IPS-18c (cell line): ENCODE measurements around the gene ATRNL1.

Experiments used
- H3K4me3 ChIP-seq: 2 replicates; pipeline ENCODE4 v1.7.0; 2013; ENCODE audit warnings: low read depth, mild to moderate bottlenecking, low read length, moderate library complexity; ENCODE audit not compliant: insufficient read depth
- H3K9me3 ChIP-seq: one replicate; pipeline ENCODE4 v1.6.1; 2013; ENCODE audit warnings: mild to moderate bottlenecking, low read length, moderate library complexity; ENCODE audit not compliant: control insufficient read depth, insufficient read depth

Gene ATRNL1

GRCh38 chr10:115606086-115606485, 512.9 kb downstream of the ATRNL1 start:
- no peak overlapping the region for H3K4me3 ChIP-seq
- no peaks in the 10 kb centered on the region for H3K9me3 ChIP-seq

GRCh38 chr10:115606741-115607140, 513.6 kb downstream of the ATRNL1 start:
- Histone ChIP-seq H3K9me3 (no peaks in the 10 kb centered on the region), H3K4me3 (no peak overlapping the region)

GRCh38 chr10:115624448-115624847, 531.3 kb downstream of the ATRNL1 start:
- no peaks in the 10 kb centered on the region for H3K9me3 ChIP-seq

GRCh38 chr10:115628616-115629015, 535.5 kb downstream of the ATRNL1 start:
- Histone ChIP-seq H3K4me3 (no peak overlapping the region), H3K9me3 (no peaks in the 10 kb centered on the region)

More at GRCh38 chr10:115624448-115624847, 531.3 kb downstream of the ATRNL1 start:
- H3K4me3 ChIP-seq = no peak overlapping the region

GRCh38 chr10:115638246-115638645, 545.1 kb downstream of the ATRNL1 start:
- H3K9me3 ChIP-seq = no peaks in the 10 kb centered on the region
- no peak overlapping the region for H3K4me3 ChIP-seq

- Histone ChIP-seq H3K4me3 (no peak overlapping the region), H3K9me3 (no peaks in the 10 kb centered on the region)
Measured at GRCh38 chr10:115649217-115649616, 556.1 kb downstream of the ATRNL1 start.

- Histone ChIP-seq H3K4me3 (no peak overlapping the region), H3K9me3 (no peaks in the 10 kb centered on the region)
Measured at GRCh38 chr10:115653473-115653872, 560.3 kb downstream of the ATRNL1 start.

- H3K9me3 ChIP-seq = no peaks in the 10 kb centered on the region
- H3K4me3 ChIP-seq = no peak overlapping the region
Measured at GRCh38 chr10:115654961-115655360, 561.8 kb downstream of the ATRNL1 start.

- Histone ChIP-seq H3K4me3 (no peak overlapping the region), H3K9me3 (no peaks in the 10 kb centered on the region)
Measured at GRCh38 chr10:115657161-115657860, 564.1 kb downstream of the ATRNL1 start.

GRCh38 chr10:115659616-115660015, 566.5 kb downstream of the ATRNL1 start:
- H3K4me3 ChIP-seq = no peak overlapping the region
- no peaks in the 10 kb centered on the region for H3K9me3 ChIP-seq

- no peaks in the 10 kb centered on the region for H3K9me3 ChIP-seq
- no peak overlapping the region for H3K4me3 ChIP-seq
Measured at GRCh38 chr10:115660391-115660790, 567.2 kb downstream of the ATRNL1 start.

- no peaks in the 10 kb centered on the region for H3K9me3 ChIP-seq
- H3K4me3 ChIP-seq = no peak overlapping the region
Measured at GRCh38 chr10:115662422-115662821, 569.3 kb downstream of the ATRNL1 start.

- H3K9me3 ChIP-seq = no peaks in the 10 kb centered on the region
- H3K4me3 ChIP-seq = no peak overlapping the region
Measured at GRCh38 chr10:115665549-115665948, 572.4 kb downstream of the ATRNL1 start.

- no peak overlapping the region for H3K4me3 ChIP-seq
Measured at GRCh38 chr10:115674496-115674895, 581.3 kb downstream of the ATRNL1 start.

GRCh38 chr10:115696747-115697146, 603.6 kb downstream of the ATRNL1 start:
- H3K4me3 ChIP-seq = no peak overlapping the region
- no peaks in the 10 kb centered on the region for H3K9me3 ChIP-seq

More at GRCh38 chr10:115674496-115674895, 581.3 kb downstream of the ATRNL1 start:
- H3K9me3 ChIP-seq = no peaks in the 10 kb centered on the region

- Histone ChIP-seq H3K4me3 (no peak overlapping the region), H3K9me3 (no peaks in the 10 kb centered on the region)
Measured at GRCh38 chr10:115706026-115706425, 612.9 kb downstream of the ATRNL1 start.

GRCh38 chr10:115706488-115707076, 613.4 kb downstream of the ATRNL1 start:
- no peak overlapping the region for H3K4me3 ChIP-seq
- H3K9me3 ChIP-seq = no peaks in the 10 kb centered on the region

GRCh38 chr10:115710136-115710535, 617.0 kb downstream of the ATRNL1 start:
- H3K9me3 ChIP-seq = no peaks in the 10 kb centered on the region
- no peak overlapping the region for H3K4me3 ChIP-seq

GRCh38 chr10:115711306-115711705, 618.1 kb downstream of the ATRNL1 start:
- H3K9me3 ChIP-seq = no peaks in the 10 kb centered on the region

More at GRCh38 chr10:115711306-115711705, 618.1 kb downstream of the ATRNL1 start:
- H3K4me3 ChIP-seq = no peak overlapping the region
